Measurements from ENCODE around the gene GIGYF1. TPM values are rescaled to one million over a fixed set of nuclear protein-coding genes. Genes with fewer than 3 reads are reported as not detected.

Gene GIGYF1
- total and polyA plus RNA-seq, 2 of the 4 experiments (the other 2 are of a cell fraction): 3.0 to 10.7 TPM

GRCh38 chr7:100684534-100685042 lies 9.5 kb downstream of the GIGYF1 start:
- DNase-seq (no peak), ATAC-seq (ENCODE audit: low read depth) (no peak)
- no peak overlapping the region for H2AFZ ChIP-seq (replicated peaks; ENCODE audit: low read length, poor library complexity)
- in situ Hi-C loops (cut with MboI; ENCODE audit: low sequenced_read_pairs) (no loop called here), intact Hi-C loops (cut with micrococcal nuclease) (no loop called here), dilution Hi-C loops (cut with HindIII; ENCODE audit: low sequenced_read_pairs, unreplicated experiment) (no loop called here)
- no peaks in the 10 kb centered on the region for H3K9me1 ChIP-seq (ENCODE audit: insufficient read depth, low read length)
- 94% methylated on average over 6 of the region's 16 CpGs; no CpG with 5 or more reads in 1 of the 2 experiments for WGBS, 2 experiments (ENCODE audit: extremely low coverage in 2 of 2, insufficient read length in 1 of 2)
- BruUV-seq (replicated peaks): no TSS peak
- H4K91ac ChIP-seq (ENCODE audit: insufficient read depth, low read depth, low read length): no peak overlapping the region
- no peaks in the 10 kb centered on the region for H3K9me3 ChIP-seq (ENCODE audit: control insufficient read depth, insufficient read depth, low read length)
- H3K4me2 ChIP-seq (ENCODE audit: low read depth, low read length): no peak overlapping the region
- H2BK5ac ChIP-seq (ENCODE audit: low read depth, low read length, poor library complexity, severe bottlenecking): no peak overlapping the region
- H2AK9ac ChIP-seq (replicated peaks; ENCODE audit: low read depth, low read length, poor library complexity): no peak overlapping the region
- H3K9ac ChIP-seq (ENCODE audit: low read depth, low read length): no peak overlapping the region
- no peak overlapping the region for H2BK20ac ChIP-seq (ENCODE audit: low read depth, low read length)
- no peak overlapping the region for H3K18ac ChIP-seq (ENCODE audit: low read depth, low read length)
- H3K27ac ChIP-seq (ENCODE audit: insufficient read depth, low read length): no peak overlapping the region
- peaks cover 46% of the 10 kb centered on the region for H4K20me1 ChIP-seq (ENCODE audit: insufficient read depth, low read length)
- no peak overlapping the region for H3K4ac ChIP-seq (ENCODE audit: low read depth, low read length)
- H4K8ac ChIP-seq (ENCODE audit: low read depth in 2 of 2, low read length in 2 of 2): no peak overlapping the region
- no peak overlapping the region for H3K4me3 ChIP-seq (ENCODE audit: insufficient read depth, low read depth, low read length)
- no peak overlapping the region for H3K14ac ChIP-seq (replicated peaks; ENCODE audit: low read depth, low read length)
- H3K56ac ChIP-seq (ENCODE audit: extremely low read depth, insufficient read depth, low read length): no peak overlapping the region
- no peak overlapping the region for H3K23ac ChIP-seq (ENCODE audit: low read depth, low read length)
- H4K5ac ChIP-seq (ENCODE audit: low read depth, low read length): no peak overlapping the region
- peaks cover 85% of the 10 kb centered on the region for H3K36me3 ChIP-seq (ENCODE audit: control insufficient read depth, insufficient read depth, low read length)
- no peak overlapping the region for H2BK120ac ChIP-seq (ENCODE audit: low read depth, low read length)
- CTCF ChIA-PET: interaction anchor here (1.2 kb wide), 1 partner anchor 21 kb away, joined by 3 read pairs; the partner anchor contains the start of gene POP7
- H3K79me1 ChIP-seq (ENCODE audit: low read depth in 1 of 2, low read length in 2 of 2): peaks cover 7 to 35% of the 10 kb centered on the region in 2 experiments
- H3K4me1 ChIP-seq (ENCODE audit: control insufficient read depth, insufficient read depth, low read length): peaks cover 11% of the 10 kb centered on the region
- H3K27me3 ChIP-seq (ENCODE audit: control insufficient read depth, insufficient read depth, low read length): no peaks in the 10 kb centered on the region
- no peak overlapping the region for H2AK5ac ChIP-seq (ENCODE audit: low read depth, low read length)
- H2BK15ac ChIP-seq (ENCODE audit: low read depth, low read length): no peak overlapping the region
- TF ChIP-seq MAFK (IDR thresholded peaks at IDR 0.05; ENCODE audit: low read depth, low read length): no peak
- no peak for TF ChIP-seq BHLHE40 (IDR thresholded peaks at IDR 0.05; ENCODE audit: low read depth, low read length)
- no peak for TF ChIP-seq SMC3 (IDR thresholded peaks at IDR 0.05; ENCODE audit: low read depth, low read length)
- no peak for TF ChIP-seq ELK1 (IDR thresholded peaks at IDR 0.05; ENCODE audit: borderline replicate concordance, low read depth, low read length)
- no peak for TF ChIP-seq FOS (IDR thresholded peaks at IDR 0.05; ENCODE audit: low read depth, low read length)
- TF ChIP-seq POLR2A (IDR thresholded peaks at IDR 0.05; ENCODE audit: low read depth, low read length): no peak
- no peak for TF ChIP-seq RAD21 (IDR thresholded peaks at IDR 0.05; ENCODE audit: low read length)
- no peak for TF ChIP-seq CTCF (conservative IDR thresholded peaks at IDR 0.05; ENCODE audit: low read depth, low read length)
- no peak for TF ChIP-seq RFX5 (IDR thresholded peaks at IDR 0.05; ENCODE audit: low read depth, low read length)
- TF ChIP-seq USF2 (IDR thresholded peaks at IDR 0.05; ENCODE audit: low read depth, low read length): no peak
- no peak for TF ChIP-seq MAZ (IDR thresholded peaks at IDR 0.05; ENCODE audit: borderline replicate concordance, low read depth, low read length)
- no peak for TF ChIP-seq CEBPB (IDR thresholded peaks at IDR 0.05; ENCODE audit: low read depth, low read length)
- TF ChIP-seq NFE2L2 (IDR thresholded peaks at IDR 0.05; ENCODE audit: low read depth, low read length): no peak
- no peak for TF ChIP-seq MXI1 (IDR thresholded peaks at IDR 0.05; ENCODE audit: borderline replicate concordance, low read depth, low read length)
- POLR2A ChIA-PET (ENCODE audit: unreplicated experiment): no interaction called here

Data from IMR-90 (cell line).